Measurements from ENCODE around the gene GALNT7.
A peak's percentile ranks its signal among the peaks of the same experiment; 100 is the strongest.

GALNT7 gene

DNA sequence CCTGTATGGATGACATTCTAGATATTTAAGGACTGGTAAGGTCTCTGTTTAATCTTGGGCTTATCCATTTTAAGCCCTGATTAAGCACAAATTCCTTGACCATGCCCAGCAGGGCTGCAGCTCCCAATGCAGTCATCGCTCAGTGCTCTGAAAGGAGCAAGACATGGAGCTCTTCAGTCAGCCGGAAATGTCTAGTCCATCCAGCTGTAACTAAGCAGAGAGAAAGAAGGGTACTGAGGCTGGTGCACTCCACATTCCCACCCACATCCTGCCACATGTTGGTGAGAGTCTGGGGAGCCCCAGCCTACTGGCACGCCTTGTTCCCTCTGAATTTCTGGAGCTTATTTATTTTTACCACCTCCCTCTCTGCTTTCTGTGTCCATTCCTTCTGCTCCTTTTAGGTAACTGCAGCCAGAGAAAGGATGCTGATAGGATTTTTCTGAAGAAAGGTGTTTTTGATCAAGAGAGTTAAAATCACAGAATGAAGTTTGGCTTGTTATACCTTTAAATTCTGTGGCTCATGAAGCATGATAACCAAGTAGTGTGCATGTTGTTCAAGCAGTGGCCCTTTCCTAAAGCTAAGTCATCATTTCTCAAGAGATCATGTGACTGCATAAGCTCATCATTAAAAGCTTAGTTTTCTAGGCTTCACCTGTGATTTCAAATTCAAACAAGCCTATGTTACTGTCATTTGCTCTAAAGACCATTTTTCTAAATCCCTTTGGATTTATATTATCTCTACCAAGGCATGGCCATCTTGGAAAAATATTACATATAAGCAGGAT is 74.0 kb downstream of the GALNT7 start:
- no peak for DNase-seq

GRCh38 chr4:173243321-173243720 is 74.7 kb downstream of the GALNT7 start:
- DNase-seq, result peak; percentile 54

- no peak for DNase-seq
Measured at GRCh38 chr4:173243917-173244658, 75.5 kb downstream of the GALNT7 start.

DNA sequence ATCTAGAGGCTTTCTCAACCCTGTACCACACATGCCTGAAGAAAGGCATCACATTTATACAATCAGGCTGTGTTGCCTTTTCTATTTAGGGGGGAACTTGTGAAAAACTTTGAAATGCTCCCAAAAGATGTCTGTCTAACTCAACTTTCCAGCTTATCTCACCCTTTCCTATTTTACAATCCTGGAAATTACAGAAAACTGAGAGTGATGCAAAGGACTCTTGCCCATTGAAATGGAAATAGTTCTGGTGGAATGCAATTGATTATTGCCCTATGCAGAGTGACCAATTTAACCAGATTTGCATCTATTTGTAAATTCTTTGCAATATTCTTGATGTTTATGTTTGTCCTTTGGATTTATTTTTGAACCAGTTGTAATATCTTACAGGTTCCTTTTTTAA is 77.3 kb downstream of the GALNT7 start:
- DNase-seq, result no peak

DNA sequence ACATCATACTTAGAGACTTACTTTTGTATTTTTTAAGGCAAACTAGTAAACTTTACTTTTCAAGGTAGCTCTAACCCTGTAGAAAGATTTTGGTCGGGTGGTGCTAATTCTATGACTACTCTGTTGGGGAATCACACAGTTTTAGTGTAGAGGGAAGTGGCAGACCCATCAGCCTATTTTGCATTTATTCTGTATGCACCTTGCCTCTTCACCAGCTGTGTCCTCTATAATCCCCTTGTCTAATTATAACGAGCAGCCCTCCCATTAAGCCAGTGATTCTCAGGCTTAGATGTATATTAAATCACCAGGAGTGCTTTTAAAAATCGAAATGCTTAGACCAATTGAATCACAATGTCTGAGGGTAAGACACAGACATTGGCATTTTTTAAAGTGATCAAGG is 78.1 kb downstream of the GALNT7 start:
- DNase-seq, result no peak

GRCh38 chr4:173247321-173247720 is 78.7 kb downstream of the GALNT7 start:
- no peak for DNase-seq

GRCh38 chr4:173248690-173249089 is 80.1 kb downstream of the GALNT7 start:
- DNase-seq, result no peak

DNA sequence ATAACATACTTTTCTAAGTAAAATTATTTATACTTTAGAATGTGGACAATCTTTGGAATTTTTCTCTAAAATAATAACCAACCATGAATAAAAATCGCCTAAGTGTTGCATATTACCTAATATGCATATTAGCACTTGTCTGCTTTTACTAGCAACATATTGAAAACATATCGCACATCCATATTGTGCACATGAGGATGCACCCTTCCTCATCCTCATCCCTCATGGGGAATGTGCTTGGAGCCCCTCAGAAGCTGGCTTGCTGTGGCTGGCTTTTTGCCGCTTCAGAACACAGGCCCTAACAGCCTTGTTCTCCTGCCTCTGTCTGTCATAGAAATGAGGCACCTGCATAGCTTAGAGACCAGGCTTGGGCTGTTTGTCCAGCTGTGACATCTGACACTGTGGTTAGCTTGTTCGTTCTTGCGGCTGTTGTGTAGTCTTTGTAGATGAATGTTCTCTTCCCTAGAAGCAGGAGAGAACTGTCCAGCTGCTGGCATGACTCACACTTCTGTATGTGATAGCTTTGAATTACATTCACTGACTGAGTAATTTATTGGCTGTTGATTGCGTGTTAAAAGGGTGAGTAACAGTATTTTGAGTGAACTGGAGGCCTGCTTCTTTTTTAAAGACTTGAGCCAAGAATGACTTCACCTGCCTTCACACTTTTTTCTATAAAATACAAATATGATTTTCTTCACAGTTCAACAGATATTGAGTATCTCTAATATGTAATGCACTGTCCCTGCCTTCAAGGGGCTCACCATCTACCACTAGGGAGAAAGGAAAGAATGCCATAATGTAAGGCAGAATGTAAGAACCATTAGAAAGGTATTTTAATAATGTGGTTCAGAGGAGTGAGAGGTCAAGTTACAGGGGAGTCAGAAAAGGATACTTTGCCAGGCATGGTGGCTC is 83.7 kb downstream of the GALNT7 start:
- DNase-seq, result peak; percentile 100

GRCh38 chr4:173253561-173253960 is 85.0 kb downstream of the GALNT7 start:
- DNase-seq, result no peak

DNA sequence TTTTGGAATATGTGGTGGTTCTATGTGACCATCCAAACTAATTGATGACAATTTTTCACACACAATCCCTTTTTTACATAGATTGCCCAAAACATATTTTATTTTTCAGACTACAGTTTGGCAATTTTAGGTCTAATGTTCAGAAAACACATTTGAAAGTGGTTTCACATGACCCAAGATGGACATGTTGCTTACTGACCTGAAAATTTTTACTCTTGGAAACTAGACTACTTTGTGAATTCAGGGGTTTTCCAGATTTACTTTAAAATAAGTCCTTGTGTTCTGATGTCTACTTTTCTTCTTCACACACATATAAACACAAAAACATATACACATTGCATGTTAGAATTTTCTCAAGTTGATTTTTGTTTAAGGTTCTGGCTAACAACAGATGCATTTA is 86.0 kb downstream of the GALNT7 start:
- DNase-seq, result no peak

GRCh38 chr4:173256825-173257224 is 88.2 kb downstream of the GALNT7 start:
- DNase-seq, result no peak

GRCh38 chr4:173257732-173258717 is 89.4 kb downstream of the GALNT7 start:
- DNase-seq, result peak; percentile 65

- no peak for DNase-seq
Measured at GRCh38 chr4:173258866-173259265, 90.3 kb downstream of the GALNT7 start.

GRCh38 chr4:173259310-173259709 is 90.7 kb downstream of the GALNT7 start:
- DNase-seq, result no peak

DNA sequence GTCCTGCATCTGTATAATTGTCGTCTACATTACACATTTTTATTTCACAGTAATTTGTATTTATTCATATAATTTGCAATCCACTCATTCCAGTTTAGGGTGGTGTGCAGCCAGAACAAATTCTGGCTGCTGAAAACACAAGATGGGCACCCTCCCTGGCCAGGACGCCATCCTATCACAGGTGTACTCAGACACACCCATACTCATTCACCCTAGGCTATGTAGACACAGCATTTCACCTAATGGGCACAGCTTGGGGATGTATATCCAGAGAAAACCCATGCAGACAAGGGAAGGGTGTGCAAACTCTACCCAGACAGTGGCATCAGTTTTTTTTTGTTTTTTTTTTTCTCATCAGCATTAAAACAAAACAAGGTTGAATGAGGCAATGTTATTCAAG is 92.4 kb downstream of the GALNT7 start:
- no peak for DNase-seq

DNA sequence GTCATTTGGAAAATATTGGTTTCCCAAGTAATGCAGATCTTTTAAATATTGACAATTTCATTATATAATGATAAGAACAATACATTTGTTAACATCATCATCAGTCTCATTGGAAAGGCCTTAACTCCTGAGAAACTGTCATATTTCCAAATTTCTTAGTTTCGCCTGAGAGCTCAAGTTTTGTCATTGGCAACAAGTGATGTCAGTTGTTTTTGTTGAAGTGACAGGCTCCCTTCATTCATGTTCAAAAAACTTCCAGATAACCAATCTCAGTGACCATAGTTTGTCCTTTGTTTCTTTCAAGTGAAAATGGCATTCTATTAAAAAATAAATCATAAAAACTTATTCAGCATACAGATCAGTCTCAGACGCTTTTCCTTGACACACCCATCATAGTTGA is 93.8 kb downstream of the GALNT7 start:
- DNase-seq, result no peak

DNA sequence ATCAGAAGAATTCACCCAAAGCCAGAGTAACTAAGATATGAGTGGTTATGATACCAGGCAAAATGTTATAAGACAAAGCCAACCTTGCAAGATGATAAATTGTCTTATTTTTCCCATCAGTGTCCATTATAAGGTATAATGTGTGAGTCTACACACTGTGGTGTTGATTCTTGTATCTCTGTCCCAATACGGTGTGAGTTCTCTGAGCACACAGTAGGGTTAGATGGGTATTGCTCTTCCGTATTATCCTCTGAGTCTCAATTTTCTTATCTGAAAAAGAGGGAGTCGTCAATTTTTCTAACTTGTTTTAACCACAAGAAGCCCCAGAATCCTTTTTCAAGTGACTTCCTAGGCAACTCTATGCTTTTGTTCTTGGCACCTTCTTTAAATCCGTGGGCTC is 95.6 kb downstream of the GALNT7 start:
- DNase-seq, result no peak

DNA sequence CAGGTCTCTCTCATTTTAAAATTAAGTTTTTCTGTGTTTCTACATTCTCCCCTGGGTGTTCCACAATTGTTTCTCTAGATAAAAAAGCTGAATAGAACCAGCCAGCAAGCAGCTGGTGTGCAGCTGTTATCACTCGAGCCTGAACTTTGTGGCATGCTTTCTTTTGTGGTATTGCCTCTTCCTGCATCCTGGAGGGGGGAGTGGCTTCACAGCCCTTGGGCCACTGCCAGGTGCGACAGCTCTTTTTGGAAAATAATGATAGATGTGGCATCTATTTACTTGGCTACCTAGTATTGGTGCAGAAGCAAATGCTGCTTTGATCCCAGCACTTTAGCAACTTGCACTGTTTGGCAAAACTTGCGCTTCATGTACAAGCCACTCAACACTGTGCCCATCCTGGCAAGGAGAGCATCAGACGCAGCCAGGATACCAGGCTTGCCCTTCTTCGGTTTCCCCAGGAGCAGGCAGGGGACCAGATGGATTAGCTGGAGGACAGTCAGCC is 96.1 kb downstream of the GALNT7 start:
- peak; percentile 78 for DNase-seq

- DNase-seq, result no peak
Measured at GRCh38 chr4:173265751-173266150, 97.1 kb downstream of the GALNT7 start.

- no peak for DNase-seq
Measured at GRCh38 chr4:173267711-173268110, 99.1 kb downstream of the GALNT7 start.

DNA sequence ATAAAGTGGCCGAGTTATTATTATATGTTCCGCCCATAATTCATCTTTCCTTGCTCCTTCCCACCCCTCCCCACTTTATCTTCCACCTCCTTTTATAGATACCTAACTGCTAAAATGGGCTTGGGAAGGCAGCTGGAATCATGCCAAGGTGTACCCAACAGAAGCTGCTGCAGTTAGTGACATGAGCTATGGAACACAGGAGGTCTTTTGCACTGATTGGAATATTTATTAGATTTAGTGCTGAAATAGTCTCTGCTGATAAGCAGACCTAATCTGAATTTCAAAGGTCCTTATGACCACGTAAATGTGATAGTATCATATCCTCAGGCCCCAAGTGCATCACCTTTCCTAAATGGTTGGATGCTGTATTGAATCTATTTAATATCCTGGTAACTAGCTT is 100.7 kb downstream of the GALNT7 start:
- DNase-seq, result no peak
